GM12878 (cell line): Measurements from ENCODE around the gene MND1. TPM values are rescaled to one million over a fixed set of nuclear protein-coding genes. Genes with fewer than 3 reads are reported as not detected.
A peak's percentile ranks its signal among the peaks of the same experiment; 100 is the strongest.

ENCODE experiments used
- BRCA1 ChIP-seq: IDR thresholded peaks from 2 replicates; pipeline ENCODE4 v1.6.1; 2011; ENCODE audit warnings: low read depth, low read length, improper control_type of control experiment
- CREB1 ChIP-seq: IDR thresholded peaks from 2 replicates; pipeline ENCODE4 v1.6.1; 2012; ENCODE audit warnings: low read depth, mild to moderate bottlenecking, inconsistent platforms
- CREM ChIP-seq: IDR thresholded peaks from 2 replicates; pipeline ENCODE4 v1.6.1; 2014; ENCODE audit warnings: antibody characterized with exemption, low read depth
- HDGF ChIP-seq: fragments of 450-650 bp; IDR thresholded peaks from 2 replicates; pipeline ENCODE4 v1.6.1; 2016; ENCODE audit warnings: antibody characterized with exemption
- HSF1 ChIP-seq: fragments of 150-350 bp; IDR thresholded peaks from 2 replicates; pipeline ENCODE4 v1.6.1; 2014; ENCODE audit warnings: mild to moderate bottlenecking, low read depth, low read length
- IKZF2 ChIP-seq, 2 experiments: fragments of 450-650 bp; IDR thresholded peaks; 2 replicates each; pipeline ENCODE4 v1.6.1; 2017; ENCODE audit warnings: mild to moderate bottlenecking in 2 of 2, moderate library complexity in 2 of 2
- MEF2B ChIP-seq: fragments of 450-650 bp; IDR thresholded peaks from 2 replicates; pipeline ENCODE4 v1.6.1; 2018; ENCODE audit warnings: mild to moderate bottlenecking, moderate library complexity; ENCODE audit not compliant: partially characterized antibody, poor library complexity, severe bottlenecking
- NFIC ChIP-seq: IDR thresholded peaks from 2 replicates; pipeline ENCODE4 v1.6.1; 2012; ENCODE audit warnings: low read depth, mild to moderate bottlenecking, inconsistent platforms, low read length, moderate library complexity
- PAX5 ChIP-seq: IDR thresholded peaks from 2 replicates; pipeline ENCODE4 v1.6.1; 2011; ENCODE audit warnings: low read depth, low read length, borderline replicate concordance
- POLR2A ChIP-seq: IDR thresholded peaks from 2 replicates; pipeline ENCODE4 v1.6.1; 2011; ENCODE audit warnings: low read depth, mild to moderate bottlenecking, low read length
- RELB ChIP-seq: fragments of 450-650 bp; IDR thresholded peaks from 2 replicates; pipeline ENCODE4 v1.6.1; 2017; ENCODE audit warnings: low read depth, mild to moderate bottlenecking, moderate library complexity
- SIN3A ChIP-seq: IDR thresholded peaks from 2 replicates; pipeline ENCODE4 v1.6.1; 2012; ENCODE audit warnings: low read depth, low read length, improper control_type of control experiment
- SMC3 ChIP-seq: IDR thresholded peaks from 2 replicates; pipeline ENCODE4 v1.6.1; 2011; ENCODE audit warnings: low read length, improper control_type of control experiment, borderline replicate concordance
- TAF1 ChIP-seq: IDR thresholded peaks from 2 replicates; pipeline ENCODE4 v1.6.1; 2011; ENCODE audit warnings: mild to moderate bottlenecking, low read depth, low read length, borderline replicate concordance
- ZBTB11 ChIP-seq: fragments of 450-650 bp; formaldehyde crosslinking; IDR thresholded peaks from 2 replicates; pipeline ENCODE4 v1.5.0; 2022; ENCODE audit warnings: mild to moderate bottlenecking, missing genetic modification characterization
- ZBTB33 ChIP-seq: fragments of 450-650 bp; IDR thresholded peaks from 2 replicates; pipeline ENCODE4 v1.6.1; 2017; ENCODE audit warnings: mild to moderate bottlenecking
- ZNF592 ChIP-seq: fragments of 450-650 bp; IDR thresholded peaks from 2 replicates; pipeline ENCODE4 v1.6.1; 2017; ENCODE audit warnings: mild to moderate bottlenecking, moderate library complexity
- polyA plus RNA-seq, 11 experiments: library from polyadenylated mRNA; depleted of rRNA in 4 of 11; unstranded in 6 of 11; stranded (reverse) in 5 of 11; fragments of >200 nt; fragmentation: Nextera tagmentation in 4 of 11; fragmentation: Illumina TruSeq in 1 of 11; extraction: Ambion mirVana in 4 of 11; extraction: Trizol in 1 of 11; gene quantifications; 1 replicate in 1 of 11; 2 replicates in 10 of 11; pipeline versions ENCODE4 v1.2.1 to v1.2.3, GENCODE V29; 2011 to 2016; ENCODE audit warnings: inconsistent platforms in 2 of 11, missing spikeins in 2 of 11, low read depth in 1 of 11
- total RNA-seq, 4 experiments: library from RNA; depleted of rRNA in 3 of 4; stranded (reverse); fragments of >200 nt in 3 of 4; fragmentation: Illumina TruSeq in 1 of 4; extraction: Trizol in 1 of 4; gene quantifications; 2 replicates each; pipeline versions ENCODE4 v1.2.1 to v1.2.3, GENCODE V29; 2013 to 2021

MND1 gene
- total and polyA plus RNA-seq, 10 of the 15 experiments (the other 5 are each of a cell fraction or from before 2014, with no cell fraction given): 17.7 to 58.1 (median 47.3) TPM

GRCh38 chr4:153438916-153439756, 94.6 kb downstream of the MND1 start (continued):
- TF ChIP-seq RELB: peak; percentile 51
- no peak for TF ChIP-seq ZNF592
- peak; percentile 36 to 40; a peak in 3 of 4 replicates for TF ChIP-seq IKZF2 (IDR thresholded peaks at IDR 0.05)
- no peak for TF ChIP-seq TAF1
- no peak for TF ChIP-seq SMC3
- TF ChIP-seq HDGF: no peak
- TF ChIP-seq ZBTB11 (CRISPR knock-in tag): no peak
- TF ChIP-seq BRCA1: no peak
- peak; percentile 94 for TF ChIP-seq MEF2B
- TF ChIP-seq HSF1: no peak
- TF ChIP-seq ZBTB33: no peak
- no peak for TF ChIP-seq CREB1
- peak; percentile 71; the same call in 1 of the 2 replicates for TF ChIP-seq NFIC
- TF ChIP-seq PAX5: 0 out of 2 replicates have a peak, but pooled peaks have one; percentile 11
- TF ChIP-seq SIN3A: no peak
- no peak for TF ChIP-seq POLR2A
- no peak for TF ChIP-seq CREM
